HG03469 (cell line): ENCODE results near the gene GRM5.
"Not testable (repeated sequence)": the region's sequence is repeated elsewhere in the genome, so short reads cannot be mapped to it uniquely, and the experiment has no call there.

Experiments used
- ATAC-seq: cut with Tn5 transposase; IDR thresholded peaks from one replicate; pipeline ENCODE4 v1.9.1; 2021; ENCODE audit warnings: mild to moderate bottlenecking, moderate library complexity, moderate number of reproducible peaks; ENCODE audit not compliant: unreplicated experiment

GRM5 gene

GRCh38 chr11:88508759-88509581 lies 556.8 kb downstream of the GRM5 start:
- no peak for ATAC-seq

DNA sequence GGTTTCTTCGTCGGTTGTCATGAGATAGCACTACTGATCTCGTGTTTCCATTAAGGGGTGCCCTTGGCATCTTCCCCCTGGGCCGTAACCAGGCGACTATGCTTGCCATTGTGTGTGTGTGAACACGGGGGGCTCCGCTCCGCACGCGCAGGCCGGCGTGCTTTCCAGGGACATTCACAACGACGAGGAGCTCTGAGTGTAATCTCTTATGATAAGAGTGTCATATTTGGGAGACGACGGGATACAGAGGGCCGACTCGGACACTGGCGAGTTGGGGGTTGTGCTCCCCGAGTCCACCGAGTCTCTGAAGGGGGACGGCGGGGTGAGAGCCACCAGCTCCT lies 557.4 kb downstream of the GRM5 start:
- ATAC-seq: no peak

DNA sequence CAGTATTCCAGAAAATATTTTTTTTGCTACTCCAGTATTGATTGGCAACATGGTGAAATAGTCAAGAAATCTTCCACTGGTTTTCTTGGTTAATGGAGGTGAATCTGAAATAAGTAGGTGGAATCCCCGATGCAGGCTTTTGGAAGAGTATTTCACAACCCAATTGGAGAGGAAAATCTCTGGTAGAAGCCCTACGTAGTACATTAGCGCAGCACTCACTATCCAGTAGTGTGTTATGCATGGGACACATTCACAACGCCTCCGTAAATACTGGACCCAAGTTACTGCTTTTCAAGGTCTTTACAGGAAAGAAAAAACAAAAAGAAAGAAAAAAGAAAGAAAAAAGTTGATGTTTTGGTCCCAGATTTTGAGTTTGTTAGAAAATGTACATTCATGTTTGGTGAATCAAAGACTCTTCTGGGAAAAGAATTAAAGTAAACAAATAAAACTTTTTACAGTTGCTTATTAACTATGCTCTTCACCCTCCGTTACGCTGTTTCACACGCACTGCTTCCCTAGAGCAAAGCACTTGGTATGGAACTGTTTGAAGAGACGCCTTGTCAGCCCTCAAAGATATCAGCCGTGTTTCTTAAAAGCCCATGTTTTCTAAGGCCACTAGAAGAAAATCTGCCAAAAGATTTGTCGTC lies 557.9 kb downstream of the GRM5 start:
- ATAC-seq: no peak

DNA sequence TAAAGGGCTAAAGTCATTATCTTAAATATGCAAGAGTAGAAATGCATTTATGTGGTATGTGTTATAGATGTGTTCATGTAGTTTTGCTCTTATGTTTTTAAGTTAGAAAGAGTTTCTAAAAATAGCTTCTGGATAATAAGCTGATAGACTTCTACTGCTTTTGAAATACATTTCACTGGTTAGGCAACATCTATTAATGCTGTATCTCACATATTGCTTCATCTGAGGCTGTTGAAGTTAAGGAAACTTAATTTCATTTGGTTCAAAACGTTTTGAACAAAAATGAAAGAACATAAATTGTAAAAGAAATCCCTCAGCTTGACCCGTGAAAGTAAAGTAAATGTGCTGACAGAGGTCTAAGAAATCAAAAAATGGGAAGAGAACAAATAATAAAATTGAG lies 564.2 kb downstream of the GRM5 start:
- no peak for ATAC-seq

- ATAC-seq: no peak
These were observed 569.9 kb downstream of the GRM5 start for GRCh38 chr11:88495836-88496235.

DNA sequence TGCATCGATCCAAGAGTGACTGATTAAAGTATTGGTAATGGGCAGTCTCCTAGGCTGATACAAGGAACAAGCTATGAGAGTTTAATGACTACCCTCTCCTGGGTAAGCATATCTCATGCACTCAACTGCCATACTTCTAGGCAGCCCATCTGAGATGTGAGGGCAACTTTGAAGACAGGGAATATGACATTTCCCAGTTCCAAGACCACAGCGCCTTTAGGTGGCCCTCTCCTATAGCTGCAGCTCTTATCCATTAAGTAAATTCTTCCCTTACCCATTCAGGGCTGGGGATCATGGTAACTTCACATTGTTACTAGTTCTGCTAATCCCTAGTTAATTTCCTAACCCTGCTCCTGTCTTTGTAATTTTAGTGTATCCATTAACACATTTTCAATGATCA lies 570.9 kb downstream of the GRM5 start:
- ATAC-seq: no peak

- ATAC-seq: no peak
These were observed 574.1 kb downstream of the GRM5 start for GRCh38 chr11:88491674-88492073.

DNA sequence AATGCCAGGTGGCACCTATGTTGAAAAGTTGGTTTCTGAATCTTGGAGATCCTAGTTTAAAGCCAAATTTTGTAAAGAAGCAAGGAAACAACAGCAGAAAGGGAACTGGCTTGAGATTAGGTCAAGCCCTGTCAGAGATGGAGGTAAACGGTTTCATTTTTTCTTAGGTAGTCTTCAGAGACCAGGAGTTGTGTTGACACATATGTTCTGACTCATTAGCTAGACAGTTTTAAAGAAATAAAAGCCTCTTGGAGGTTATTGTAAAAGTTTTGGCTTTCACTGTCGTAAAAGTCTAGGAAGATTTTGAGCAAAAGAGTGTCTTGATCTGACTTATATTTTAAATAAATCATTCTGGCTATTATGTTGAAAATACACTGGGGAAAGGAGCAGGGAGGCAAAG lies 576.8 kb downstream of the GRM5 start:
- ATAC-seq: no peak

DNA sequence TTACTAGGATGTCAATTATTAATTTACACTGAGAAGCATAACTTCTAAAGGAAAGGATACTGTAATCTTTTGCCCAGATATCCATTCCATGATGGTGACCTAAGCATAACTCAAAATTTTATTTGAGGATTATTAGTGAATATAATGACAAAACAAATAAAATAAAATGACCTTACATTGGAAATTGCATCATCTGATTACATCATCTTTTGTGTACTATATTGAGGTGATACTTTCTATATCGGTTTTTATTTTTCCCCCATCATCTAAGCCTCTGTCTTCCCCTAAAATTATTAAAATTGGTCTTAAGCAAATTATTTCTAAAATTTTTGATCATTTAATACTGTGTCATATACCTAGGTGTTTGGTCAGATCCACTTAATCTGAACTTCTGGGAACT lies 578.1 kb downstream of the GRM5 start:
- ATAC-seq: no peak

GRCh38 chr11:88484873-88485621 lies 580.7 kb downstream of the GRM5 start:
- peak; percentile 89 for ATAC-seq

- no peak for ATAC-seq
These were observed 582.9 kb downstream of the GRM5 start for GRCh38 chr11:88482871-88483301.

GRCh38 chr11:88480223-88480622 lies 585.6 kb downstream of the GRM5 start:
- no peak for ATAC-seq

DNA sequence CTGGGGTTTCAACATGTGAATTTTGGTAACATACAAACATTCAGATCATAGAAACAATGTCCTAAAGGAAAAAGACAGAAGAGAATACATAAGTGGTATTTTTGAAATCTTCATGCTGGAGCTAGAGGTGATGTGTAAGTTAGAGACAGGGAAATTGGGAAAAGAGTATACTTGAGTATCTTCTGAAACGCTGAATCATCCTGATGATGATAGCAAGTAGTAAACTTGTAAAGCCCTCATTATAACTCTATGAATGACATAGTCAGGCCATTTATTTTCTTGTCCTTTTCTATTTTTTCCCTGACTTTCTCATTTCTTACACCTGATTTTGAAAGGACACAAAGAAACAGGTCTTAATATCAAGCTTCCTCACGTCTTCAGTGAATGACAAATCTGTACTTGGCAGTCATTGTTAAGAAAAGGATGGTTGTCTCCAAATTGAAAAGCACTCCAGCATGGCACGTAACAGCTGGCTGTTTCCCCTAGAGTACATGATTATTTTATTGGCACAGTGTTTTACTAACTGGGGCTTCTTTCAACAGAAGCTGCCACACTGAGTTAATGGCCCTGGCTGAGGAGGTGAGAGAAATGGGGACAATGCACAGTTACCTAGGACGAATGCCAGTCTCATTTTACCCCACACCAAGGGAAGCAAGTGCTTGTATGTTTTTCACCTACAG lies 587.5 kb downstream of the GRM5 start:
- no peak for ATAC-seq

DNA sequence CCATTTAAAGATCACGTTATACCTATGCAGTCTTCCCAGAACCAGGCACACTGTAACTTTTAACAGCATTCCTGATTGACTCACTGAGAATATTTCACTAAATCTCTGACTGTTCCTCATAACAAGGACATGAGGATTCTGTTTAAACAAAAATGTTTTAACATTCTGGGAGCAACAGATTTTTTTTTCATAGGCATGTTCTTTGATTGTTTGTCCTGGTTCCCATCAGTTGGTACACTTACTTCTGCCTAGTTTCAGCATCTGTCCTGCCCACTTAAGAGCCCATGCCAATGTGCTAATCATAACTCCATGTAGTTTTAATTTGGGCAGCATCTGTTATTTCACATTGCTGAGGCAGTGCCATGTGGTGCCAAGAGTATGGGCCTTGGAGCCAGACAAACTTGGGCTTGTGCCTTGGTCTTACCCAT lies 589.8 kb downstream of the GRM5 start:
- no peak for ATAC-seq

DNA sequence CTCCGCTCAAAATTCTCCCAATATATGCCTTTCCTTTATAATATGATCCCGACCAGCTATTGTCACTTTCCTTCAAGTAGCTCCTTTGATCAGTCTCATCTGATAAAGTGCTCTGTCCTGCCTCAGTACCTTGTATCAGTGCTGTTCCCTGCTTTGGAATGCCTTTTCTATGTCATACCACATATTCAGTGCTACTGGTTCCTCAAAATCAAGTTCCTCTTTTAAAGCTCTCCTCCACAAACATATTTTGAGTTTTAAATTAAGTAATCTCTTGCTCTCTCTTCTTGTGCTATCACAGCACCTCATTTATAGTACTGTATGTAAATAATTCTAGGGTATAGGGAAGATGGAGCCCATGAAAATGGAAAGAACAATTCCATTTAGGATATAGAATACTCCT lies 591.1 kb downstream of the GRM5 start:
- ATAC-seq: no peak

DNA sequence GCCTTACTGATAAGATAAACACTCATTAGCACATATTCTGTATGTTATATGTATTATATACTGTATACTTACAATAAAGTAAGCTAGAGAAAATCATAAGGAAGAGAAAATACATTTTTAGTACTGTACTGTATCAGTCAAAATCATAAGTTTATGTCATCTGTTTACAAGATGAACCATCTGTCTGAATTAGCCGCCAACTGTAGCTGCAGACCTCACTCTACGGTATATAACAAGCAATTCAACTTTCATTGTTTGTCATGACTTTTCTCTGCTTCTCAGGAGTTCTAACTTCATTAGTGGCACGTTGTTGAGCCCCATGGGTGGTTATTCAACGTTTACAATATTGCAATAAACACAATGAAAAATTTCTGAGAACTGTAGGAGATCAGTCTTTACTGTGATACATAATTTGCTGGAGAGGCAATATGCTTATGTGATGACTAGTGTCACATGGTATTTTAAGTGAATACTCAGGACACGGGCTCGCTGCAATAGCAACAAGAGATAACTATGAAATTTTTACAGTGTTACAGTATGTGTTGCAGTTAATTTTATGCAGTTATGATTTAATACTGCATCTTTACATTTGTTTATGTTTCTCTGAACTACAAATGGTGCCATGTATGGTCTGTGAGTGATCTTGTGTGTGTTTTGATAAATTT lies 596.1 kb downstream of the GRM5 start:
- ATAC-seq: no peak

DNA sequence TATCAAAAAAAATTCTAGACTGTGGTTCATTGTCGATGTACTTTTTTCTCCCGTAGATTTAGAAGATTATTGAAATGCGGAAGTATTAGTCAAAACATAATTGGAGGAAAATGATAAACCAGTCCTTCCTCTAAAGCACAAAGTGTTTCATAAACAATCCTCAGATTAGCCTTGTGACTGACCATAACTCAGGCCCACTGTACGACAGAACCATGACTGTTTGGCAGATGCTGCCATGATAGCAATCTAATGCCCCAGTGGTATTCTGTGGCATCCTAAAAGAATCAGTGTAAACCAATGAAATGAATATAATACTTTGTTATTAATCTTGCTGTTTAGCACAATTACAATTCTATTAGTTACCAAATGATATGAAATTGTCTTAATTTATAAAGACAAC lies 601.3 kb downstream of the GRM5 start:
- no peak for ATAC-seq

DNA sequence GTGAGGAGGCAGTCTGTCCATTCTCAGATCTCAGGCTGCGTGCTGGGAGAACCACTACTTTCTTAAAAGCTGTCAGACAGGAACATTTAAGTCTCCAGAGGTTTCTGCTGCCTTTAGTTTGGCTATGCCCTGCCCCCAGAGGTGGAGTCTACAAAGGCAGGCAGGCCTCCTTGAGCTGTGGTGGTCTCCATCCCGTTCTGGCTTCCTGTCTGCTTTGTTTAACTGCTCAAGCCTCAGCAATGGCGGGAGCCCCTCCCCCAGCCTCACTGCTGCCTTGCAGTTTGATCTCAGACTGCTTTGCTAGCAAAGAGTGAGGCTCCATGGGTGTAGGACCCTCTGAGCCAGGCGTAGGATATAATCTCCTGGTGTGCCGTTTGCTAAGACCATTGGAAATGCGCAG lies 602.5 kb downstream of the GRM5 start:
- not testable (repeated sequence) for ATAC-seq

GRCh38 chr11:88458047-88458446 lies 607.7 kb downstream of the GRM5 start:
- not testable (repeated sequence) for ATAC-seq

- ATAC-seq: no peak
These were observed 609.8 kb downstream of the GRM5 start for GRCh38 chr11:88455974-88456373.

GRCh38 chr11:88454881-88455280 lies 610.9 kb downstream of the GRM5 start:
- ATAC-seq: no peak
